Activated CD4-positive, alpha-beta T cell treated with anti-CD3 and anti-CD28 coated beads, Interleukin-2, amount 50 U/mL, for 24 hours (primary cell): ENCODE measurements around the gene HAUS3.

ENCODE experiments used
- DNase-seq, 2 donors: peaks; one replicate each; pipeline ENCODE4 v3.0.0-alpha.2; 2020; ENCODE audit warnings: low read depth in 1 of 2, low spot score in 1 of 2

Gene HAUS3, protein sequence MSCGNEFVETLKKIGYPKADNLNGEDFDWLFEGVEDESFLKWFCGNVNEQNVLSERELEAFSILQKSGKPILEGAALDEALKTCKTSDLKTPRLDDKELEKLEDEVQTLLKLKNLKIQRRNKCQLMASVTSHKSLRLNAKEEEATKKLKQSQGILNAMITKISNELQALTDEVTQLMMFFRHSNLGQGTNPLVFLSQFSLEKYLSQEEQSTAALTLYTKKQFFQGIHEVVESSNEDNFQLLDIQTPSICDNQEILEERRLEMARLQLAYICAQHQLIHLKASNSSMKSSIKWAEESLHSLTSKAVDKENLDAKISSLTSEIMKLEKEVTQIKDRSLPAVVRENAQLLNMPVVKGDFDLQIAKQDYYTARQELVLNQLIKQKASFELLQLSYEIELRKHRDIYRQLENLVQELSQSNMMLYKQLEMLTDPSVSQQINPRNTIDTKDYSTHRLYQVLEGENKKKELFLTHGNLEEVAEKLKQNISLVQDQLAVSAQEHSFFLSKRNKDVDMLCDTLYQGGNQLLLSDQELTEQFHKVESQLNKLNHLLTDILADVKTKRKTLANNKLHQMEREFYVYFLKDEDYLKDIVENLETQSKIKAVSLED

GRCh38 chr4:2241410-2242353 is at the start of gene HAUS3, which contains the start of gene POLN:
Gene HAUS3, minus strand, starts transcription at chr4:2242121. Its CDS starts 1,175 bp downstream, at chr4:2240946.
Gene POLN, minus strand, starts transcription at chr4:2242121. Its CDS starts 12,890 bp downstream, at chr4:2229231.
- peak; percentile 98 to 99 for DNase-seq

GRCh38 chr4:2290974-2291704 is 49.2 kb upstream of the HAUS3 start:
- peak; percentile 20 to 42 for DNase-seq

DNA sequence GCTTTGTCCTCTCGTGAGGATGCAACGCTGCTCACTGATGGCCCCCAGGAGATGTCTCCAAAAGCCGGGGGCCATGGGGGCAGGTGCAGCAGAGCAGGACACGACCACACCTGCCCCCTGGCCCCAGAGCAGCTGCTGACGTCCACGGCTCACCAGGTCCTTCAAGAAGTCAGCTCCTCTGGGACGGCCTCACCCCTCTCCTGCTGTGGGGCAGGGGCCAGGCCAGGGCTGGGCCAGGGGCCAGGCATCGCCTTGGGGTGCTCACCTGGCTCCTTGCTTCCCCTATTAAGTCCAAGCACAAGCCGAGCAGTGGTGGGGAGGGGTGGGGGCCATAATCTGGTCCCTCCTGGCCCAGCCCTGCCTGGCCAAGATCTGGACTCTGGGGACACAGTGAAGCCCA is 48.6 kb upstream of the HAUS3 start:
- DNase-seq = no peak

DNA sequence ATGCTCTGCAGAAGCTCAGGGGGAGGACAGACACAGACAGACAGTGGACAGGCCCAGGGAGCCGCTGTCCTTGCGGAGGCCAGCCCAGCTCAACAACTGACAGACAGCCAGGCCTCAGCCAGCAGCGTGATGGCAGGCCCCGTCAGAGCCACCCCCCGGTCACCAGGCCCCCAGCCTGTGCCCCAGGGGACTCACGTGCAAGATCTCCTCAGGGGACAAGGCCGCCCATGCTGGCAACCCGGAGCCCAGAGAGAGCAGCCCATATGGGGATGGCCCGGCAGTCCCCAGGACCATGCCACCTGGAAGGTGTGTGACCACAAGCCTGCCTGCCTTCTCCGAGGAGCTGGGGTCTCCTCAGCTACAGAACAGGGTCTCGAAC is 48.0 kb upstream of the HAUS3 start:
- no peak for DNase-seq

GRCh38 chr4:2289311-2289954 is 47.5 kb upstream of the HAUS3 start:
- DNase-seq = no peak

DNA sequence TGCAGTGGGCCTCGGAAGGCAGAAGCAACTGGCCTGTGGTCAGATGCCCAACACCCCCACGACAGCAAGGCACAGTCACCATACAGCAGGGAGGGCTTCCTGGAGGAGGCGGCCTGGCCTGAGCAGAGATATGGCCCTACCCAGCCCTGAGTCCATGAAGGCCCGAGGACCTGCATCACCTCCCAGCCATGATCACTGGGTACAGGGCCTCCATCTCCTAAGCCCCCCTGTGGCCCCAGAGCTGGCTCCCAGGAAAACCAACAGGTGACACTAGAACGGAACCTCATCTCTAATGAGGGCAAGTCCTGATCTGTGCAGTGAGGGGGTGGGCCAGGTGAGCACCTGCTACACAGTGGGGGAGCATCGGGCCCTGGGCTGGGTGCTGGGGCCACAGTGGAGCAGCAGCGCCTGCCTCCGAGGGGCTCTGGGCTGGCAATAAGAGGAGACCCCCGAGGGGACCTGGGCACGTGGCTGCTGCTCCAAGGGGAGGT is 46.2 kb upstream of the HAUS3 start:
- DNase-seq = no peak

DNA sequence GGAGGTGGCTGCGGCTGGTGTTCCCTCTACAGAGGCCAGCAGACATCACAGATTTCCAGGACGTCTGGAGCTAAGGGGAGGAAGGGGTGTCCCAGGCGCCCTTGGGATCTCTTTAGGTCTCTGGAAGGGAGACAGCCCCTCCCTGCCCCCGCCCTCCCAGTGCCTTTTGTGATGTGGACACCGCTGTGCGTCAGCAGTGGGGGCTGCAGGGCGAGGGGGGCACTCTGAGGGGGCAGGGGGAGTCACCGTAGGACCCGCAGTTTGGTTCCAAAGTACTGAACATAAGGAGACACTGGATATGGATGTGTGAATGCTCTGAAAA is 45.6 kb upstream of the HAUS3 start:
- DNase-seq = no peak

DNA sequence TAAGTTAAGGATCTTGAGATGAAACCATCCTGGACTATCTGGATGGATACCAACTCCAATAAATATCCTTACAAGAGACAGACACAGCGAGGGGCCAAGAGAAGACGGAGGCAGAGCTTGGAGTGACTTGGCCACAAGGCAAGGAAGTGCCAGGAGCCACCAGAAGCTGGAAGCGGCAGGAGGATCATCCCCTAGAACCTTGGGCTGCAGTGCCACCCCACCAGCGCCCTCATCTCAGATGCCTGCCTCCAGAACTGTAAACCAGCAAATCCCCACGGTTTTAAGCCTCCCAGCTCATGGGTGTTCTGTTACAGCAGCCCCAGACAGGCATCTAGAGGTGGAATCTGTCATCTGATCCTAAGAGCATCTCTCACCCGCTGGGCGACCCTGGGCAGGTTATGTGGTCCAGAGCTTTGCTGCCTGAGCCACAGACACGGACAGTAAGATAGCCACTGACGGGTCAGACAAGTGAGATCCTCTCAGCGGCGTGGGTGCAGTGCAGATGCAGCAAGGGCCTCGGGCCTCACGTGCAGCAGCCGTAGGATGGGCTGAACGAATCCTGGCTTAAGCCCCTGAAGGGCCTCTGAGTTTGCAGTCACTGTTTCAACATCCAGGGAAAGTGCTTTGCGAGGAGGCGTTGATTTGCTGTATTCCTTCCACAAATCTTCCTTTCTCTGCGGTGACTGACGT is 45.1 kb upstream of the HAUS3 start:
- DNase-seq = no peak

GRCh38 chr4:2285613-2286381 is 43.9 kb upstream of the HAUS3 start:
- no peak for DNase-seq

DNA sequence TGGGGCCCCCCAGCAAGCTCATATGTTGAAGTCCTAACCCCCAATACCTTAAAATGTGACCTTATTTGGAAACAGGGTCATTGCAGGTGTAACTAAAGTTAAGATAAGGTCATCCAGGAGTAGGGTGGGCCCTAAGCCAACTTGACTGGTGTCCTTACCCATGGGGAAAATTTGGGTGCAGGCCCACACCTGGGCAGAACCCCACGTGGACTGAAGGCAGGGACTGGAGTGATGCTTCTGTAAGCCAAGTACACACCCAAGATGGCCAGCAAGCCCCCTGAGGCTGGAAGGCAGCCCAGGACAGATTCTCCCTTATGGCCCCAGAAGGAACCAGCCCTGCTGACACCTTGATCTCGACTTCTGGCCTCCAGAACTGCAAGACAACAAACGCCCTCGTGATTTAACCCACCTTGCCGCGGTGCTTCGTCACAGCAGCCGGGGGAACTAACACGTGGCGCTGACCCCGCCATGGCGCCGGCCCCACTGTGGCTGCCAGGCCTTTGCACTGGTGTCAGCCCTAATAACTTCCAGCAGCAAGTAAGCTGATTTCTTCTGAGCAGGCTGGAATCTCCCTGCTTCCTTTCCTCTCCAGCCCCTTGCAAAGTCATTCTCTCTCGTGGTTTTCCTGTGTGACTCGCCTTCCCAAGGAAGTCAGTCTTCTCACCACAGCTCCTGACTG is 43.2 kb upstream of the HAUS3 start:
- no peak for DNase-seq

- no peak for DNase-seq
Observed at GRCh38 chr4:2284161-2284933, 42.4 kb upstream of the HAUS3 start.

GRCh38 chr4:2283199-2283711 is 41.3 kb upstream of the HAUS3 start:
- no peak for DNase-seq

GRCh38 chr4:2281575-2282343 is 39.8 kb upstream of the HAUS3 start:
- peak; percentile 19 to 43 for DNase-seq

- no peak for DNase-seq
Observed at GRCh38 chr4:2280531-2281300, 38.8 kb upstream of the HAUS3 start.

- DNase-seq = no peak
Observed at GRCh38 chr4:2277956-2278355, 36.0 kb upstream of the HAUS3 start.
